ENCODE results near the gene IKBIP. TPM values are rescaled to one million over a fixed set of nuclear protein-coding genes. Genes with fewer than 3 reads are reported as not detected.
"Not testable (repeated sequence)": the region's sequence is repeated elsewhere in the genome, so short reads cannot be mapped to it uniquely, and the experiment has no call there.

IKBIP gene
- total RNA-seq, 1 experiment from 2014 or later = 86.0 TPM

DNA sequence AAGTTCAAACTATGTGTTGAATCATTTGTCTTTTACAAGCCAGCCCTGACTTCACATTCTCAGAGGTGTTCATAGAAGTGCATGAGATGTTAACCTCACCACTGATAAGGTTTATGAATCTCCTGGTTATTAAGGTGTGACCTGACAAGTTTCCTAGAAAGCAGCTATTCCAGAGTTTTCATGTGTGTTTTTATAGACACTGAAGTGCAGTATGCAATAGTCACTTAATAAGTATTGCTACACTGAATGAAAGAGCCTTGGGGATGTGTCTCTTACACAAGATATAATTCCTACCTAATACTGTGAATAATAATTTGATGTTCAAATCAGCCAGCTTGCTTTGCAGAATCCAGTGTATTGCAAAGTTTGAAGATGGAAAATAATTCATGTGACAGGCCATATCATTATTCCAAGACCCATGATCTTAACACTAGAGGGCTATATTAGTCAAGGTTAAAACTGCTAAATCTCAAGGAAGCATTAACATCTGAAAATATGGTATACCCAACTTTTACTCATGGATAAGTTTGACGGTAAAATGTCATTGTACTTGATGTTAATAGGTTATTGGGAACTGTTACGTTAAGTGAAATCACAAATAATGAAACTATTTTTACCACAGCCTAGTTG lies 38.1 kb downstream of the IKBIP start:
- Histone ChIP-seq H3K4me1 (replicated peaks) (no peaks in the 10 kb centered on the region), H3K27me3 (replicated peaks) (no peaks in the 10 kb centered on the region), H3K36me3 (peaks cover 29% of the 10 kb centered on the region), H3K27ac (no peak overlapping the region), H3K9me3 (replicated peaks) (no peaks in the 10 kb centered on the region), H3K4me3 (no peak overlapping the region)
- DNase-seq (ENCODE audit: low read depth in 1 of 2, low spot score in 2 of 2) = no peak

GRCh38 chr12:98601924-98602323 lies 42.7 kb downstream of the IKBIP start:
- no peaks in the 10 kb centered on the region for H3K4me1 ChIP-seq (replicated peaks)
- no peaks in the 10 kb centered on the region for H3K27me3 ChIP-seq (replicated peaks)
- peaks cover 73% of the 10 kb centered on the region for H3K36me3 ChIP-seq
- H3K27ac ChIP-seq = no peak overlapping the region
- H3K4me3 ChIP-seq = no peak overlapping the region
- no peaks in the 10 kb centered on the region for H3K9me3 ChIP-seq (replicated peaks)
- DNase-seq (ENCODE audit: low read depth in 1 of 2, low spot score in 2 of 2) = no peak

GRCh38 chr12:98597313-98597712 lies 47.3 kb downstream of the IKBIP start:
- not testable (repeated sequence) for DNase-seq (ENCODE audit: low read depth in 1 of 2, low spot score in 2 of 2); H3K27me3 ChIP-seq (replicated peaks); H3K9me3 ChIP-seq (replicated peaks); H3K4me1 ChIP-seq (replicated peaks); H3K4me3 ChIP-seq; H3K27ac ChIP-seq
- peaks cover 84% of the 10 kb centered on the region for H3K36me3 ChIP-seq

DNA sequence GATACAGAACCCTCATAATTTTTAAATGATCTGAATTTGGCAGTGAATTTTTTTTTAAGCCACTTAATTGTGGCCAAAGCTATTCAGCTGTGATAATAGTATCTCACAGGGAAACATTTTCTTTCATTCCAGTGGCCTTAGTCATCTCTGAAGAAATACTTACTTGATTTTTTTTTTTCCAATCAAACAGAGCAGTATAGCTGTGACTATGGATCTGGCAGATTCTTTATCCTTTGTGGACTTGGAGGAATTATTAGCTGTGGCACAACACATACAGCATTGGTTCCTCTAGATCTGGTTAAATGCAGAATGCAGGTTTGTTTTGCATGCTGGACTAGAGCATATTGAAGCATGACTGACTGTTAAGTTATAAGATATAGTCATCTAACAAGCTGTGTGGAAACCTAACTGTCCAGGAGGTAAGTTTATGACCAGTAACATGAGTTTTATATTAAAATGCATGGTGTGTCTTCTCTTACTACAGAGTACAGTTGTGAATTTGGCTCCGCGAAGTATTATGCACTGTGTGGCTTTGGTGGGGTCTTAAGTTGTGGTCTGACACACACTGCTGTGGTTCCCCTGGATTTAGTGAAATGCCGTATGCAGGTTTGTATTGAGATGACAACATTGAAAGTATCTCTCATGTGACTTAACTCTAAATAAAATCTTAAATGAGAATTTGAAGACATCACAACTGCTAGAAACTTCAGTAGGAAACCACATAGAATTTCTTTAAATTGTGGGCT lies 49.2 kb downstream of the IKBIP start:
- Histone ChIP-seq H3K9me3 (replicated peaks) (no peaks in the 10 kb centered on the region), H3K4me3 (peak overlapping the region; percentile 73), H3K4me1 (replicated peaks) (peaks cover 5% of the 10 kb centered on the region; the same call in 1 of the 2 replicates), H3K36me3 (peaks cover 65% of the 10 kb centered on the region), H3K27ac (peak overlapping the region; percentile 85), H3K27me3 (replicated peaks) (no peaks in the 10 kb centered on the region)
- DNase-seq (ENCODE audit: low read depth in 1 of 2, low spot score in 2 of 2) = peak in 1 of 2 experiments; percentile 71

DNA sequence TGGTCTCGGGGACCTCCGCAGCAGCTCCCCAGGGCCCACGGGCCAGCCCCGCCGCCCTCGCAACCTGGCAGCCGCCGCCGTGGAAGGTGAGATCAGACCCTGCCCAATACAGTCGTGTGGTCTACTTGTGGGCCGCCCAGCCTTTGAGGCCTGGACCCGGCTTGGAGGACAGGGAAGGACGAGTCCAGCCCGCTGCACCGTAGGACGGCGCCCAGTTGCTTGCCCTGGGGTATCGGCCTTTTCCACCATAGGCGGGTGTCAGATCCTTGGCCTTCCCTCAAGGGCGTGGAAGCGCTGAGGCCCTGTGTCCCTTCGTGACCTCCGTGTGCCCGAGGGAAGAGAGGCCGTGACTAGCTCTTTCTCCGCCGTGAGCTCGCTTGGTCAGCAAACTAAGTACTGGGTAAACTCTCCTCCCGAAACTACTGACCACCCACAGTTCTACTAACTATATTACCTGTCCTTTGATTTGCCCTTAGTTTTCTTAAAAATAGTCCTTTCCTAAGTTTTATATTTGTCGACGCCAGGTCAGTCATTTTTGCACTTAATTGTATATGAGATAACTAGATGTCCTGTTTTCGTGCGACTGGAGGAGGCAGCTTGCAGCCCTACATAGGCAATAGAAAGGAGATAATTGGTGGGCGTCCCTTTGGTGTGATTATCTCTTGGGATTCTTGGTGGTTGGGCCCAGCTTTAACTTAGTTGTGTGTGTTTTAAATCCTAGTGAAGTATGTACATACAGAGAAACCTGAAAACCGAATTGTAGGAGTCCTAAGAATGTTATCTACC lies 50.3 kb downstream of the IKBIP start:
- DNase-seq (ENCODE audit: low read depth in 1 of 2, low spot score in 2 of 2) = peak in 1 of 2 experiments; percentile 42
- Histone ChIP-seq H3K4me3 (peak overlapping the region; percentile 73), H3K4me1 (replicated peaks) (peaks cover 5% of the 10 kb centered on the region; the same call in 1 of the 2 replicates), H3K9me3 (replicated peaks) (no peaks in the 10 kb centered on the region), H3K27me3 (replicated peaks) (no peaks in the 10 kb centered on the region), H3K36me3 (peaks cover 53% of the 10 kb centered on the region), H3K27ac (peak overlapping the region; percentile 85)

DNA sequence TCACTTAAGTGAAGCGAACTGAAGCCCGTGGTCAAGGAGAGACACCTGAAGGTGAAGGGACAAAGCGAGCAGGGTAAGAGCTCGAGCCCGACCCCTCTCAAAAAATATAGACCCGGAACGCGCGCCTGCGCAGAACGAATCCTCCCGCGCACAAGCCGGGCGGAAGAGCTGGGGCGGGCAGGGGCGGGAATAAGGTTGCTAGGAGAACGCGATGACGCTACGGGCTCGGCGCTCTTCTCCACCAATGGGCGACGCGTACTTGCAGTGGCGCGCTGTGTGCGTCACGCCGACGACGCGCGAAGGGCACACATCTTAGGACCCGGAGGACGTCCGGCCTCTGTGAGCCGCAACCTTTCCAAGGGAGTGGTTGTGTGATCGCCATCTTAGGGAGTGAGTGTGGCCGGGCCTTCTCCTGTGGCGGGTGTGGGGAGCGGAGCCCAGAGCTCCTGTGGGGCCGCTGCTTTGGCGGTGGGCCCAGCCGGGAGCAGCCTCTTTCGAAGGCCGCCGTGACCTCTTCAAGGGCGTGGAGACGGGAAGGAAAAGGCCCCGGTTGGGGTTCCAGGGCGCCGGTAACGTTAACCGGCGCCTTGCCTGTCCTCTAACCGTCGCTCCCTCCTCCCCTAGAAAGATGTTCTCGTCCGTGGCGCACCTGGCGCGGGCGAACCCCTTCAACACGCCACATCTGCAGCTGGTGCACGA lies 51.1 kb downstream of the IKBIP start, which contains the start of gene SLC25A3:
TSS of gene SLC25A3 (plus strand) at position 336 of the 699 bp plus-strand sequence. CDS start at position 629, 293 bp downstream.
- H3K27me3 ChIP-seq (replicated peaks) = no peaks in the 10 kb centered on the region
- H3K4me1 ChIP-seq (replicated peaks) = peaks cover 5% of the 10 kb centered on the region; the same call in 1 of the 2 replicates
- peak; percentile 92 to 96 for DNase-seq (ENCODE audit: low read depth in 1 of 2, low spot score in 2 of 2)
- H3K4me3 ChIP-seq = peak within 1 kb of the TSS; percentile 73
- H3K27ac ChIP-seq = peak within 1 kb of the TSS; percentile 85
- H3K36me3 ChIP-seq = peaks cover 47% of the 10 kb centered on the region
- no peaks in the 10 kb centered on the region for H3K9me3 ChIP-seq (replicated peaks)

DNA sequence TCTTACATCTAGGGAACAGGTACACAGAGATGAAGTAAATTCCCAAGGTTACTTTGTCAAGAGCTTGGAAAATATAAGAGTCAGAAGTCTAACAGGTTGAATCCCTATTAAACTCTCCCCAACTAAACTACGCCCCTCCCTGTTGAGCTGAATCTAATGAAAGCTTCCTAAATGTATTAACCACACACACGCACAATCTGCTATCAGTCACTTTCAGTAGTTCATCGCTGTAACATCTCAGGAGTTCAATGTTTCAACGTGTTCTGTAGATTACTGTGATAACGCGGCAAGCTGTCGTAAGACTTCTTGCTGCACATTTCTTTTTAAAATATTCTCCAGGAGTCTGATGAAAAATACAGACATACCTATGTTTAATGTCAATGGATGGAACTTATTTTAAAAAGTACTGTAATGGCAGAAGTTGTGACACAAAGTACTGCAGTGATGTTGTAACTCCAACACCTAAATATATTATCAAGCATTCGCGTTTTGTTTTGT lies 51.7 kb downstream of the IKBIP start:
- Histone ChIP-seq H3K27ac (peak overlapping the region; percentile 28), H3K4me3 (peak overlapping the region; percentile 73), H3K27me3 (replicated peaks) (no peaks in the 10 kb centered on the region), H3K4me1 (replicated peaks) (peaks cover 5% of the 10 kb centered on the region; the same call in 1 of the 2 replicates), H3K36me3 (peaks cover 41% of the 10 kb centered on the region), H3K9me3 (replicated peaks) (no peaks in the 10 kb centered on the region)
- no peak for DNase-seq (ENCODE audit: low read depth in 1 of 2, low spot score in 2 of 2)

DNA sequence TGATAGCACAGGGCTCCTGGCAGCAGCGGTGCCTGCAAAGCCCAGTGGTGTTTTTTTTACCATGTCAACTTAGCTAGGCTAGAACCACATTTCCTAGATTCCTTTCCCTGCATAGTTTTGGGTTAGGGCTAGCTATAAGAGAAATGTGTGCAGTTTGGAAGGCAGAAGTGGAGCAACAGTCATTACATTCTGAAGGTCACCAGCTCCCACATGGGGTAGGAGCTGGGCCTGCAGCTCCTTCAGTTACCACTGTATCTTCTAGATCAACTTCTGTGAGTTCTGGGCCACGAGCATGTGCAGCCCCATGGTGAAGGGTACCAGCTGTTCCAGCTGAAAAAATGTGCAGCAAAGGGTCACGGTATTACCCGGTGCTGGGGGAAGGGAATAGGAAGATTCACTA lies 53.4 kb downstream of the IKBIP start:
- Histone ChIP-seq H3K27ac (no peak overlapping the region), H3K27me3 (replicated peaks) (no peaks in the 10 kb centered on the region), H3K36me3 (peaks cover 24% of the 10 kb centered on the region), H3K9me3 (replicated peaks) (no peaks in the 10 kb centered on the region), H3K4me1 (replicated peaks) (peaks cover 5% of the 10 kb centered on the region; the same call in 1 of the 2 replicates), H3K4me3 (no peak overlapping the region)
- DNase-seq (ENCODE audit: low read depth in 1 of 2, low spot score in 2 of 2) = no peak

DNA sequence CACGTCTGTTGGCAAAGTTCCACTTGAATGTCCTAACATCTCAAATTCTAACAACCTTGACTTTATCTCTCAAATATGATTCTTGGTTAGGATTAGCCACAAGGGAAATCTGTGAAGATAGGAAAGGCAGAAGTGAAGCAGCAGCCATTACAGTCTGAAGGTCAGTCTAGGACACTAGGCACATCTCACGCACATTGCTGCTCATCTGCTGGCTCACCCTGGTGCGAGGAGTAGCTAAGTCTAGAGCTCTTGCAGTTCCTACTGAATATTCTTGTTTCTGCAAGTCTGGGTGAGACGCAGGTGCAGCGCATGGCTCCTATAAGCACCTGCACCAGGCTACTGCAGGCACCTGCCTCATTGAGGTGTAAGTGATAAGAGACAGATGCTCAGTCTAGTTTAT lies 57.5 kb downstream of the IKBIP start:
- DNase-seq (ENCODE audit: low read depth in 1 of 2, low spot score in 2 of 2) = no peak
- H3K4me3 ChIP-seq = no peak overlapping the region
- H3K27ac ChIP-seq = no peak overlapping the region
- no peaks in the 10 kb centered on the region for H3K9me3 ChIP-seq (replicated peaks)
- H3K36me3 ChIP-seq = no peaks in the 10 kb centered on the region
- no peaks in the 10 kb centered on the region for H3K27me3 ChIP-seq (replicated peaks)
- no peaks in the 10 kb centered on the region for H3K4me1 ChIP-seq (replicated peaks)

DNA sequence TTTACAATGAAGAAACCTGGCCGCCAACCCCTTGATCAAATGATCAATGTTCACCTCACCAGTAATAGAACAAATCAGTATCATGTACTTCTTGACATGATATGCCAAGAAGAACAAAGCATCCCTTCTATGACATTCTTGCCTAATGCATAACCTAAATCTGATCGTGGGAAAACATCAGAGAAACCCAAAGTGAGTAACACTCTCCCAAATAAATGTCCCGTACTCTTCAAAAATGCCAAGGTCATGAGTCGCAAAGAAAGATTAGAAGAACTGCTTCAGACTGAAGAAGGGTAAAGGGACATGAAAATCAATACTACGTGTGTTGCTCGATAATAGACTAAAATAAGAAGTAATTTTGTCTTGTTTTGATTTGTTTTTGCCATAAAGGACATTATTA lies 62.5 kb downstream of the IKBIP start:
- Histone ChIP-seq H3K4me3 (no peak overlapping the region), H3K27ac (no peak overlapping the region), H3K27me3 (replicated peaks) (no peaks in the 10 kb centered on the region), H3K4me1 (replicated peaks) (no peaks in the 10 kb centered on the region), H3K36me3 (no peaks in the 10 kb centered on the region), H3K9me3 (replicated peaks) (no peaks in the 10 kb centered on the region)
- no peak for DNase-seq (ENCODE audit: low read depth in 1 of 2, low spot score in 2 of 2)

GRCh38 chr12:98581101-98581500 lies 63.5 kb downstream of the IKBIP start:
- no peaks in the 10 kb centered on the region for H3K36me3 ChIP-seq
- H3K27ac ChIP-seq = no peak overlapping the region
- H3K9me3 ChIP-seq (replicated peaks) = no peaks in the 10 kb centered on the region
- H3K4me1 ChIP-seq (replicated peaks) = no peaks in the 10 kb centered on the region
- no peaks in the 10 kb centered on the region for H3K27me3 ChIP-seq (replicated peaks)
- H3K4me3 ChIP-seq = no peak overlapping the region
- DNase-seq (ENCODE audit: low read depth in 1 of 2, low spot score in 2 of 2) = no peak

GRCh38 chr12:98580695-98581094 lies 63.9 kb downstream of the IKBIP start:
- H3K4me3 ChIP-seq = no peak overlapping the region
- no peak overlapping the region for H3K27ac ChIP-seq
- no peaks in the 10 kb centered on the region for H3K27me3 ChIP-seq (replicated peaks)
- no peak for DNase-seq (ENCODE audit: low read depth in 1 of 2, low spot score in 2 of 2)
- no peaks in the 10 kb centered on the region for H3K36me3 ChIP-seq
- no peaks in the 10 kb centered on the region for H3K4me1 ChIP-seq (replicated peaks)
- H3K9me3 ChIP-seq (replicated peaks) = no peaks in the 10 kb centered on the region

DNA sequence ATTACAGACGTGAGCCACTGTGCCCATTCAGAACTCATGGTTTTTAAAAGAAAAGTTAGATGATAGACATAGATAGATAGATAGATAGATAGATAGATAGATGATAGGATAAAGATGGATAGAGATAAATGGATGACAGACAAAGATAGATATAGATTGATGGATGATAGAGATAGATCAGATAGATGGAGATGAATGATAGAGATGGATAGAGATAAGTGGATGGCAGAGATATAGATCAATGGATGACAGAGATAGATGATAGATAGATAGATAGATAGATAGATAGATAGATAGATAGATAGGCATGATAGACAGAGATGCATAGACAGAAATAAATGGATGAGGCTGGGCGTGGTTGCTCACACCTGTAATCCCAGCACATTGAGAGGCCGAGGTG lies 64.8 kb downstream of the IKBIP start:
- DNase-seq (ENCODE audit: low read depth in 1 of 2, low spot score in 2 of 2) = no peak
- Histone ChIP-seq H3K27me3 (replicated peaks) (no peaks in the 10 kb centered on the region), H3K27ac (no peak overlapping the region), H3K4me3 (no peak overlapping the region), H3K9me3 (replicated peaks) (no peaks in the 10 kb centered on the region), H3K4me1 (replicated peaks) (no peaks in the 10 kb centered on the region), H3K36me3 (no peaks in the 10 kb centered on the region)
